H9 (cell line): ENCODE measurements around the gene SAXO2. TPM values are rescaled to one million over a fixed set of nuclear protein-coding genes. Genes with fewer than 3 reads are reported as not detected.
"Not testable (repeated sequence)": the region's sequence is repeated elsewhere in the genome, so short reads cannot be mapped to it uniquely, and the experiment has no call there.

Experiments used
- DNase-seq: peaks from one replicate; pipeline ENCODE4 v3.0.0-alpha.2; 2017
- H2AFZ ChIP-seq: one replicate; pipeline ENCODE4 v1.6.1; 2013; ENCODE audit warnings: mild to moderate bottlenecking, low read length, control low read depth, moderate library complexity
- H2AK5ac ChIP-seq: 2 replicates; pipeline ENCODE4 v1.6.1; 2013; ENCODE audit warnings: low read length, control low read depth, mixed read lengths; ENCODE audit not compliant: insufficient read length
- H2BK120ac ChIP-seq: one replicate; pipeline ENCODE4 v1.6.1; 2013; ENCODE audit warnings: low read depth, mild to moderate bottlenecking, low read length, control low read depth, inconsistent platforms; ENCODE audit not compliant: poor library complexity, severe bottlenecking
- H2BK12ac ChIP-seq: 2 replicates; pipeline ENCODE4 v1.6.1; 2013; ENCODE audit warnings: low read length, control low read depth, mixed read lengths, low read depth; ENCODE audit not compliant: insufficient read length
- H2BK15ac ChIP-seq: 2 replicates; pipeline ENCODE4 v1.6.1; 2013; ENCODE audit warnings: low read depth, low read length, control low read depth
- H2BK20ac ChIP-seq: one replicate; pipeline ENCODE4 v1.6.1; 2013; ENCODE audit warnings: low read depth, mild to moderate bottlenecking, low read length, control low read depth, inconsistent platforms; ENCODE audit not compliant: poor library complexity, severe bottlenecking
- H2BK5ac ChIP-seq: 2 replicates; pipeline ENCODE4 v1.6.1; 2013; ENCODE audit warnings: low read length, control low read depth, mixed read lengths; ENCODE audit not compliant: insufficient read length
- H3K14ac ChIP-seq: 2 replicates; pipeline ENCODE4 v1.6.1; 2013; ENCODE audit warnings: low read length, control low read depth; ENCODE audit not compliant: insufficient read depth
- H3K18ac ChIP-seq: 2 replicates; pipeline ENCODE4 v1.6.1; 2013; ENCODE audit warnings: low read depth, mild to moderate bottlenecking, mixed read lengths, low read length, control low read depth; ENCODE audit not compliant: insufficient read length
- H3K23ac ChIP-seq: 2 replicates; pipeline ENCODE4 v1.6.1; 2013; ENCODE audit warnings: low read length, control low read depth, mixed read lengths, low read depth; ENCODE audit not compliant: insufficient read length
- H3K23me2 ChIP-seq: 2 replicates; pipeline ENCODE4 v1.6.1; 2013; ENCODE audit warnings: low read depth, mild to moderate bottlenecking, mixed read lengths, low read length, control low read depth; ENCODE audit not compliant: insufficient read length, poor library complexity, severe bottlenecking
- H3K27ac ChIP-seq: 2 replicates; pipeline ENCODE4 v1.5.1; 2013; ENCODE audit warnings: low read length, control low read depth, mixed read lengths, low read depth; ENCODE audit not compliant: insufficient read length
- H3K27me3 ChIP-seq: 2 replicates; pipeline ENCODE4 v1.6.1; 2013; ENCODE audit warnings: low read length, control low read depth, inconsistent platforms; ENCODE audit not compliant: insufficient read depth
- H3K4ac ChIP-seq: 2 replicates; pipeline ENCODE4 v1.6.1; 2013; ENCODE audit warnings: low read depth, mild to moderate bottlenecking, control low read depth, inconsistent platforms, low read length, moderate library complexity
- H3K4me1 ChIP-seq: 2 replicates; pipeline ENCODE4 v1.6.1; 2013; ENCODE audit warnings: low read length, control low read depth, inconsistent platforms; ENCODE audit not compliant: insufficient read depth
- H3K4me2 ChIP-seq: 2 replicates; pipeline ENCODE4 v1.6.1; 2013; ENCODE audit warnings: low read length, control low read depth, mixed read lengths; ENCODE audit not compliant: insufficient read length, insufficient read depth
- H3K56ac ChIP-seq: 2 replicates; pipeline ENCODE4 v1.6.1; 2013; ENCODE audit warnings: low read depth, mild to moderate bottlenecking, mixed read lengths, low read length, control low read depth; ENCODE audit not compliant: insufficient read length
- H3K79me1 ChIP-seq: 2 replicates; pipeline ENCODE4 v1.6.1; 2013; ENCODE audit warnings: low read depth, mild to moderate bottlenecking, moderate library complexity, low read length, control low read depth, inconsistent platforms; ENCODE audit not compliant: insufficient read depth, poor library complexity, severe bottlenecking
- H3K79me2 ChIP-seq: 2 replicates; pipeline ENCODE4 v1.6.1; 2013; ENCODE audit warnings: low read length, control low read depth, inconsistent platforms; ENCODE audit not compliant: insufficient read depth
- H3K9ac ChIP-seq: 2 replicates; pipeline ENCODE4 v1.6.1; 2013; ENCODE audit warnings: low read length, control low read depth, mixed read lengths; ENCODE audit not compliant: insufficient read length; ENCODE audit errors: extremely low read depth
- H3K9me3 ChIP-seq: one replicate; pipeline ENCODE4 v1.6.1; 2013; ENCODE audit warnings: low read depth, low read length, inconsistent platforms; ENCODE audit not compliant: control insufficient read depth
- H3T11ph ChIP-seq: one replicate; pipeline ENCODE4 v1.6.1; 2013; ENCODE audit warnings: mild to moderate bottlenecking, low read length, control low read depth, inconsistent platforms
- H4K20me1 ChIP-seq: one replicate; pipeline ENCODE4 v1.6.1; 2013; ENCODE audit not compliant: control insufficient read depth, insufficient read length, insufficient read depth
- H4K5ac ChIP-seq: 2 replicates; pipeline ENCODE4 v1.6.1; 2013; ENCODE audit warnings: low read depth, mild to moderate bottlenecking, mixed read lengths, low read length, control low read depth; ENCODE audit not compliant: insufficient read length
- H4K8ac ChIP-seq: replicated peaks from 2 replicates; pipeline ENCODE4 v1.6.1; 2013; ENCODE audit warnings: low read length, control low read depth, mixed read lengths, low read depth; ENCODE audit not compliant: insufficient read length
- H4K91ac ChIP-seq: 2 replicates; pipeline ENCODE4 v1.6.1; 2013; ENCODE audit warnings: low read depth, mild to moderate bottlenecking, moderate library complexity, mixed read lengths, low read length, control low read depth; ENCODE audit not compliant: insufficient read length
- H3K27ac Mint-ChIP-seq, 3 experiments: 2 replicates in 2 of 3; 3 replicates in 1 of 3; pipeline ENCODE4 v1.8.0; 2020 to 2021; ENCODE audit warnings: mixed read lengths in 3 of 3, mild to moderate bottlenecking in 1 of 3, moderate library complexity in 1 of 3
- H3K27me3 Mint-ChIP-seq: 2 replicates; pipeline ENCODE4 v1.8.0; 2021; ENCODE audit warnings: low read depth, mild to moderate bottlenecking, moderate library complexity, mixed read lengths
- H3K36me3 Mint-ChIP-seq, 3 experiments: 2 replicates in 2 of 3; 3 replicates in 1 of 3; pipeline ENCODE4 v1.8.0; 2020 to 2021; ENCODE audit warnings: low read depth in 3 of 3, mixed read lengths in 3 of 3; ENCODE audit not compliant: insufficient read depth in 1 of 3
- H3K4me1 Mint-ChIP-seq, 2 experiments: 2 replicates each; pipeline ENCODE4 v1.8.0; 2020; ENCODE audit warnings: mixed read lengths in 2 of 2
- H3K4me3 Mint-ChIP-seq, 2 experiments: 2 replicates in 1 of 2; 3 replicates in 1 of 2; pipeline ENCODE4 v1.8.0; 2020 to 2021; ENCODE audit warnings: mild to moderate bottlenecking in 2 of 2, mixed read lengths in 2 of 2, moderate library complexity in 1 of 2
- H3K9me3 Mint-ChIP-seq, 2 experiments: 2 replicates in 1 of 2; 3 replicates in 1 of 2; pipeline ENCODE4 v1.8.0; 2020; ENCODE audit warnings: mild to moderate bottlenecking in 2 of 2, mixed read lengths in 2 of 2, moderate library complexity in 1 of 2
- CTCF ChIP-seq: fragments of 200-600 bp; sonication (generic); conservative IDR thresholded peaks from 3 replicates; pipeline ENCODE4 v1.8.0; 2021; ENCODE audit warnings: antibody characterized with exemption, mild to moderate bottlenecking
- whole genome bisulfite sequencing: extraction: QIAGEN DNeasy Blood & Tissue Kit; methylation state at CpG from one replicate; pipeline ENCODE4 v1.1.7; 2013; ENCODE audit warnings: missing lambda C conversion rate, low lambda C conversion rate, mixed read lengths; ENCODE audit not compliant: insufficient read length; ENCODE audit errors: extremely low coverage; 5-methylcytosine and 5-hydroxymethylcytosine counted together
- total RNA-seq: library from RNA; stranded (reverse); gene quantifications from 2 replicates; pipeline ENCODE4 v1.2.1, GENCODE V29; 2021

SAXO2 gene
- total RNA-seq, 1 experiment from 2014 or later, result 3.1 TPM

- no peak overlapping the region for H2BK120ac ChIP-seq
- no peaks in the 10 kb centered on the region for H3K9me3 ChIP-seq
- WGBS, result no CpG with 5 or more reads among the region's 24 CpGs
- no peak overlapping the region for H3K4me3 Mint-ChIP-seq
- no peak overlapping the region for H2AK5ac ChIP-seq
- H3K79me2 ChIP-seq, result no peaks in the 10 kb centered on the region
- H3K36me3 Mint-ChIP-seq, result peaks cover 0 to 1% (median 0%) of the 10 kb centered on the region in 3 experiments; a peak in 1 of 7 replicates
- H3T11ph ChIP-seq, result no peak overlapping the region
- peak overlapping the region in 1 of 3 experiments; percentile 87; a peak in 1 of 7 replicates for H3K27ac Mint-ChIP-seq
- H3K27me3 Mint-ChIP-seq, result no peaks in the 10 kb centered on the region; the same call in 1 of the 2 replicates
- H3K79me1 ChIP-seq, result no peaks in the 10 kb centered on the region
- H3K18ac ChIP-seq, result no peak overlapping the region
- H4K91ac ChIP-seq, result no peak overlapping the region
- H3K4me1 Mint-ChIP-seq, result no peaks in the 10 kb centered on the region
- peaks cover 2 to 4% of the 10 kb centered on the region in 2 experiments; a peak in 4 of 5 replicates for H3K9me3 Mint-ChIP-seq
- H2AFZ ChIP-seq, result no peak overlapping the region
- no peaks in the 10 kb centered on the region for H3K23me2 ChIP-seq
- H2BK12ac ChIP-seq, result no peak overlapping the region
- no peak overlapping the region for H2BK15ac ChIP-seq
- DNase-seq, result peak; percentile 22
- no peak overlapping the region for H3K14ac ChIP-seq
- H3K4me2 ChIP-seq, result no peak overlapping the region
- H3K4ac ChIP-seq, result no peak overlapping the region
- no peak overlapping the region for H2BK5ac ChIP-seq
- no peak overlapping the region for H3K27ac ChIP-seq
- no peak for TF ChIP-seq CTCF
- H3K9ac ChIP-seq, result no peak overlapping the region
- H4K8ac ChIP-seq, result no peak overlapping the region
- H3K23ac ChIP-seq, result no peak overlapping the region
- no peak overlapping the region for H2BK20ac ChIP-seq
- no peaks in the 10 kb centered on the region for H3K4me1 ChIP-seq
- no peak overlapping the region for H4K5ac ChIP-seq
- H3K56ac ChIP-seq, result no peak overlapping the region
- no peaks in the 10 kb centered on the region for H4K20me1 ChIP-seq
- no peaks in the 10 kb centered on the region for H3K27me3 ChIP-seq
Observed at GRCh38 chr15:82315519-82316246, 53.1 kb downstream of the SAXO2 start.

- not testable (repeated sequence) for H2AK5ac ChIP-seq, H3K9ac ChIP-seq, H3K27ac Mint-ChIP-seq, H3K4me3 Mint-ChIP-seq, H2BK120ac ChIP-seq, H3K14ac ChIP-seq, H2BK15ac ChIP-seq, H2AFZ ChIP-seq, H3T11ph ChIP-seq, H2BK20ac ChIP-seq, H3K27ac ChIP-seq, H3K56ac ChIP-seq, H3K36me3 Mint-ChIP-seq, H3K79me1 ChIP-seq, H2BK12ac ChIP-seq, H3K4me2 ChIP-seq, H3K27me3 ChIP-seq, H3K4ac ChIP-seq, H4K5ac ChIP-seq, H3K4me1 Mint-ChIP-seq, H3K4me1 ChIP-seq, H4K20me1 ChIP-seq, H3K27me3 Mint-ChIP-seq, H2BK5ac ChIP-seq, H3K18ac ChIP-seq, H3K9me3 Mint-ChIP-seq, H4K8ac ChIP-seq, H3K9me3 ChIP-seq, H3K23me2 ChIP-seq, H3K79me2 ChIP-seq, H3K23ac ChIP-seq, H4K91ac ChIP-seq
- WGBS, result no CpG with 5 or more reads among the region's 23 CpGs
- peak; percentile 23 for DNase-seq
Observed at GRCh38 chr15:82316247-82317090, 53.9 kb downstream of the SAXO2 start.
